ENCODE data around the gene SYNDIG1. TPM values are rescaled to one million over a fixed set of nuclear protein-coding genes. Genes with fewer than 3 reads are reported as not detected.

The SYNDIG1 gene
- total RNA-seq, 1 donor from 2014 or later, result not detected

DNA sequence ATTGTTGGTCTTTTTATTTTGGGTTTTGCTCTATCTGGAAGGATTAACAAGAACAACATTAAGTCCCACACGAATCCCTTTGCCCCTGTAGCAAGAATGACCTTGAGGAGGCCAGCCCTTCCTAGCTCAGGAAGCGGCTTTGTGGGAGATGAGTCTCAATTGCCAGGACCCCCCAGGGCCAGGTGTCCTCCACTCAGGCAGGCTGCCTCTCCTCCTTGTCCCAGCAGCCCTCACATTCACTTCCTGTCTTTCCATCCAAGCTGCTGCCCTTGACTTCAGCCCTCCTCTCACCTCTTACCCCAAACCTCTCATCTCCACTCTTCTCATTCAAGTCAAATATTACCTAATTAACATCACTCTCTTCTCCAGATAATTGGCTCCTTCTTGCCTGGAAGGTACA is 22.6 kb upstream of the SYNDIG1 start:
- intact Hi-C loops (cut with micrococcal nuclease), result no loop called here

DNA sequence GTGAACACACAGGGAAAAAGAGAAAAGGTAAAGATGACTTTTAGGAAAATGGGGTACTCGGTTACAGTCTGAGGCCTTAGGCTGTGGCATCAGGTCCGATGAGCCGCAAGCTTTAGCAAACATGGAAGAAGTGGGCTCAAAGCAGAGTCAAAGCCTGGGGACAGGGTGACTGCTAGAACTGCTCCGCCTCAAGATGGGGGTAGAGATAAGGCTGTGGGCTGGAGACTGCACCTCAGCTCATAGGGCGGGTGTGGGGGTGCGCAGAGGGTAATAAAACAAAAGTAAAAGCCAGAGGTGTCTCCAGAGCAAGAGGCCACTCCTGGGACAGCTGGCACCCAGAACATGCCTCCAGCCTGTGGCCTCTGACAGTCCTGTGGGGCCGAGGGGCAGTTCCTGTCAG is 21.3 kb upstream of the SYNDIG1 start:
- intact Hi-C loops (cut with micrococcal nuclease), result no loop called here

DNA sequence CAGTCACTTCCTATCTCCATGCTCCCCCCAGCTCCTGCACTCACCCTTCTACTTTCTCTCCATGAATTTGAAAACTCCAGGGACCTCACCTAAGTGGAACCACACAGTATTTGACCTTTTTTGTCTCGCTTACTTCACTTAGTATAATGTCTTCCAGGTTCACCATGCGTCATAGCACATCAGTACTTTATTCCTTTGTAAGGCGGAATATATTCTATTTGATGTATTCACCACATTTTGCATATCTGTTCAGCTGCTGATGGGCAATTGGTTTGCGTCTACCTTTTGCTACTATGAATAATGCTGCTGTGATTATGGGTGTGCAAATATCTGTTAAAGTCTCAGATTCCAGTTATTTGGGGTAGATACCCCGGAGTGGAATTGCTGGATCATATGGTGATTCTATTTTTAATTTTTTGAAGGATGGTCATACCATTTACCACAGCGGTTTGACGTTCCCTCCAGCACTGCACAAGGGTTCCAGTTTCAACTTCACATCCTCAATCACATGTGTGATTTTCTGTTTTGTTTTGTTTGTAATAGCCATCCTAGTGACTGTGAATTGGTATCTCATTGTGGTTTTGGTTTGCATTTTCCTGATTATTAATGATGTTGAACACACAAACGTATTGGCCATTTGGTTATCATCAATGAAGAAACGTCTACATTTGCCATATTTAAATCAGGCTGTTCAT is 20.3 kb upstream of the SYNDIG1 start:
- intact Hi-C loops (cut with micrococcal nuclease), result no loop called here

DNA sequence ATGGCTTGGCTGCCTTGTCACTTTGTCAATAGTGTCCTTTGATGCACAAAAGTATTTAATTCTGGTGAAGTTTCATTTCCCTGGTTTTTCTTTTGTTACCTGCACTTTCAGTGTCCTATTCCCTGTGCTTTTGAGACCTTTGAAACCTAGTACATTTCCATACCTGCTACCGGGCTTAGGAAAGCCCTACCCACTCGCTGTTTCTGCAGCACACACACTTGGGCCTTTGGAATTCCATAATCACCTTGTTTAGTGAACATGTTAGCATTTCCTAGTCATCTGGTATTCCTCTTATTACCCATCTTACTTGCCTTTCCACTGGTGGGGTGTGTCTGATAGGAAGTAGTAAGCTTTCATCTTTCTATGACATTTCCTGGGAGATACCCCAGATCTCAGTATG is 19.3 kb upstream of the SYNDIG1 start:
- intact Hi-C loops (cut with micrococcal nuclease), result no loop called here

DNA sequence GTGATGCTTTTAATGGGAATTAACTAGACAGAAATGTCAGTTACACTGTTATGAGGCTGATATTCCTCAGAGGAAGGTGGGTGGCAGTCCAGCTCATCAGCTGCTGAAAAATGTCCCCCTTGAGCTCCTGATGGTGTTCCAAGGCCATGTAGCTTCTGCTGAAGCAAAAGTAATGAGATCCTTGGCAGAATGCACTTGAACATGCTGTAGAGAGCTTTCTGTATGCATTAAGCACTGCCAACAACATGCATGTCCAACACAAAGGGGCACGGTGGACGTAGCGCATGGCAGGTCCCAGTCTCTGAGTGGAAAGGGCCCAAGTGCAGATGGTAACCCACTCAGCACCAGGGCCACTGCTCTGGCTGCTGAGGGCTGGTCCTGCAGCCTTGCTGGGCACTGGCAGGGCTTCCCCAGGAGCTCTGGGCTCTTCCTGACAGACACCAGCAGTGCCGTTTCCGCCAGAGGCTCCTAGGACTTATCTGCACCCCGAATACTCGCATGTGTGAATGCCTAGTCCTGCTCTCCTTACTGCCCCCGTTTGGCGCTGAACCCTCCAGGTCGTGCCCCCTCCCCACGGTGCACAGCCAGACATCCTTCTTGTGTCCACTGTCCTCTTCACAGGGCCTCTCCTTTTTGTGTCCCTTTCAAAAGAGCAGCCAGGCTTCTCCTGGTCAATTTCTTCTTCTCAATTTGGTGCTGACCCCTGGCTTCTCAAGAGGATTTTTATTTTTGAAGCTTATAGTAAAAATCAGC is 18.6 kb upstream of the SYNDIG1 start:
- intact Hi-C loops (cut with micrococcal nuclease), result no loop called here

DNA sequence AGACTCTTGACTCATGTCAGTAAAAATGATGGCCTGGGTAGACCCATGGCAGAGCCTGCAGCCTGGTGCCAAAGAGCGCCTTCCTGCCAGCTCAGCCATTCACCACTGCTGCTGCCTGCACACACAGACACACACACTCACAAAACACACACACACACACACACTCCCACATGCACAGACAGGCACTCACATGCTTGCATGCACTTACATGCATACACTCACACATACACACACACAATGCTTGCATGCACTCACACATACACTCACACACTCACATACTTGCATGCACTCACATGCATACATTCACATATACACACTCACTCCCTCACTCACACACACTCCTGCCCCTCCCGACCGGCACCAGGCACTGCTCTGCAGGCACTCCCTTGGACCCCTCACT is 18.0 kb upstream of the SYNDIG1 start:
- intact Hi-C loops (cut with micrococcal nuclease), result no loop called here

DNA sequence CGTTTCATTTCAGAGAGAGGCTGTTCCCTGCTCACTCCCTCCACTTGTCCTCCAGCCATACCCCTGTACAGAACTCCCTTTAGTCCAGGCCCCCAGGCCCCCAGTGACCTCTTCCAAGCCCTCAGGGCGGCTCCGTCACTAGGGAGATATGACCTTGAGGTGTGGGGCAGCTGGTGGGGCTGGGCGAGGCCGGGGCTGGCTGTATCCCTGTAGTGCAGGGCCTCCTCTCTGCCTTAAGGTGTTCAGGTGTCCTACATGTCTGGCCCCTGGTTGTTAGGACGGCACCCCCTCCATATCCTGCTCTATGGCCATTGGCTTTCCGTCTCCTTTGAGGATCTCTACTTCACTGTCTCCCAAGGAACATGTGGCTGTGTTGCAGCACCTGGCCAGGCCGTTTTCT is 17.4 kb upstream of the SYNDIG1 start:
- intact Hi-C loops (cut with micrococcal nuclease), result no loop called here

DNA sequence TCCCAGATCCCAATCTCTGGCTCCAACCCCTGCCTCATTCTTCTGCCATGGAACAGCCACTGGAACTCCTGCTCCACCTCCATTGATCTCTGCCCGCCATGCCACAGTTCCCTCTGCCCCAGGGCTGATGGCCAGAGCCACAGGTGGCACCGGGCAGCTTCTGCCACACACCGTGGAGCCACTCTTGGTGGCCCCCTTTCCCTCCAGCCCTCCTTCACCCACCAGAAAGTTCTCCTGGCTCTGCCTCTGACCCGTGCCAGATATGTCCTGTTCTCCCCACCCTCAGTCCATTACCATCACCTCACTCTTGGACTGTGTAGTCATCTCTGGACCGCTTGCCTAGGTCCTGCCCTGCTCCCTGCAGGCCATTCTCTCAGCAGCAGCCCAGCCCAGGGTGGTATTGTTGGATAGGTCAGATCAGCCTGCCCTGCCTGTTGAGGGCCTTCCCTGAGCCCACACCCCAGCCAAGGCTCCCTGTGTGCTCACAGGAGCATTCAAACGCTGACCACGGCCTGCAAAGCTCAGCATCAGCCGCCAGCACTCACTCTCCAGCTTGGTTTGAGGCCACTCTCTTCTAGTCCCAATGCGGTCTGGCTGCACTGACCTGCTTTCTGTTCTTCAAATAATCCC is 16.8 kb upstream of the SYNDIG1 start:
- intact Hi-C loops (cut with micrococcal nuclease), result no loop called here

DNA sequence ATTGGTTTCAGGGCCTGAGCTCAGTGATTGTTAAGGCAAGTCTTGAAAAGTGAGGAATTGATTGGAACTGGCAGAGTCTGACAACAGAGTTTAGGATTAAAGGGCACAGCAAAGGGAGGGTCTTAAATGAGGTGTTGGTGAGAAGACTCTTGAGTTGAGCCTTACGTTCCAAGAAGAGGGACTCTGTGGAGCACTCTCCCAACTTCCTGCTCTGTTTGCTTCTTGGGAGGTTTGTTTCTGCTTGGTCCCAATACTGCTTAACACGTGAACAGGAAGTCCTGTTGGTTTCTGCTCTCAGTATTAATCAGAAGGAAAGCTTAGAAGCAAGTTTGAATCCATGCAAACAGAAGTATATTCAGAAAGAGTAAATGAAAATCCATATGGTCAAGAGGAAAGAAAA is 15.6 kb upstream of the SYNDIG1 start:
- intact Hi-C loops (cut with micrococcal nuclease), result no loop called here

DNA sequence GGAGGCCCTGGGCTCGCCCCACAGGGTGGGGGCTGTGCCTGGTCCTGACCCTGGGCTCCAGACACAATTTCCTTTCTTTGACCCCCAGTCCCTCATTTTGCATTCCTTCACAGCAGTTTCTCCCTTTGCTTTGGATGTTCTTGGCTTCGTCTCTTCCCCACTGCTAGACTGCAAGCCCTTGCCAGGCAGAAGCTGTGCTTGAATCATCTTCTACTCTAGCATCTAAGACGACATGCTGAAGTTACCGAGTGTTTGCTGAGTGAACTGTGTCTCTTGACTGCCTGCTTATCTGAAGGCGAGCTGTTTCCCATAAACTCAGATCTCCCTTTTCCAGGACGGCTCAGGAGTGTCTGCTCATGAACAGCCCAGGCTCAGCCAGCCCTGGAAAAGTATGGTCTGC is 14.3 kb upstream of the SYNDIG1 start:
- intact Hi-C loops (cut with micrococcal nuclease), result no loop called here

DNA sequence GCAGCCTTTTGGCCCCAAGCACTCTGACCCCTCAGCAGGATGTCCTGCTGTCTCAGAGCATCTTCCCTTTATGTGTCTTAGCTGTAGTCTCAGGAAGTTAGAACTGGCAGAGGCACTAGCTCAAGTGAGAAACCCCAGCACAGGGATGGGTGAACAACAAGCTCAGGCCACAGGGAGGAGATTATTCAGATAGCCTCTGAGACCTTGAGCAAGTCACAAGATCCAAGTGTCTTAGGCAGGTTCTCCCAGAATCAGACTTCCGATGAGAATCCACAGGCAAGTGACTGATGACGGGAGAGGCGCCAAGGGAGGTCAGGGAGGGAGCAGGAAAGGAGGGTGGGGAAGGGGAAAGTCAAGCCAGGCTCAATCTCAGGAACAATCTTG is 13.0 kb upstream of the SYNDIG1 start:
- intact Hi-C loops (cut with micrococcal nuclease), result no loop called here

DNA sequence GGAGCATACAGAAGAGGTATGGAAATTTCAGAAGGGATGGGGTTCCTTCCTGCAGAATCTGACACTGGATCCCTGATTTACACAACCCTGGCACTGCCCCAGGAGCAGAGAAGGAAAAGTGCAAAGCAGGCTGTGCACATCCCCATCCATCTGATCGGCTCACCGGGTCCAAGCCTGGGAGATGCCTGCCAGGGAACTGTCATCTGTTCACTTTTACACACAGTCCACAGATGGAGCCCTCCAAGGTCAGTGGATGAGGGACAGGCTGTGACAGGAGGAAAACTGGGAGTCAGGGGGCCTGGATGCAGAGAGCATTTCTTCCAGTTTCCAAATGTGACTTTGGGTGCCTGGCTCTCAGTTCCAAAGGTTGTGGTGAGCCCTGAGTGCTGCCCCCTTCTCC is 11.0 kb upstream of the SYNDIG1 start:
- intact Hi-C loops (cut with micrococcal nuclease), result no loop called here

DNA sequence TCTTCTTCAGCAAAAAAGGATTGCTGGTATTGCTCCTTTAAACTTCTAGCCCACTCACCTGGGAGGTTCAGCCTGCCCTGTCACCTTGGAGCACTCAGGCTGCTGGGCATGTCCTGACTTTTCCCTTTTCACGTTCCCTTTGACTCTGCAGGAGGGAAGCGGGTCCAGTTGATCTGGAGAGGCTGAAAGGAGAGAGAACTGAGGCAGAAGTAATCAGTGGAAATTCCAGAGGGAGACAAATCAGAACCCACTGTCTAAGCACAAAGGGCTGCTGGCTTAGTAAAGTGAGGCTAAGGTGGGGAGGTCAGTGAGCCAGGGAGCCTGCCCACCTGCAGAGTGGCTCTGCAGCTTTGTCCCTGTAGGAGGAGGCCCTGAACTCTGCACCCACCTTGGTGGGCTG is 9.7 kb upstream of the SYNDIG1 start:
- intact Hi-C loops (cut with micrococcal nuclease), result no loop called here

DNA sequence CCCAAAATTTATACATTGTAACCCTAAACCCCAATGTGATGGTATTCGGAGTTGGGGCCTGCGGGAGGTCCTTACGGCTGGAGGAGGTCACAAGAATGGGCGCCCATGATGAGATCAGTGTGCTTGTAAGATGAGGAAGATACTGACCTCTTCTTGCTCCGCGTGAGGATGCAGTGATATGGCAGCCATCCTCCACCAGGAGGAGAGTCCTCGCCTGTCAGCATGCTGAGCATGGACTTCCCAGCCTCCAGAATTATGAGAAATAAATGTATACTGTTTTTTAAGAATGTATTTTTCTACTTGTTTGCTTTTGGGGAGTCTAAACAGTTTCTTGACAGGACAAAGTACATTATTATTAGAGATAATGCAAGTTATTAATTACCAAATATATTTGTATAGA is 8.7 kb upstream of the SYNDIG1 start:
- intact Hi-C loops (cut with micrococcal nuclease), result no loop called here

DNA sequence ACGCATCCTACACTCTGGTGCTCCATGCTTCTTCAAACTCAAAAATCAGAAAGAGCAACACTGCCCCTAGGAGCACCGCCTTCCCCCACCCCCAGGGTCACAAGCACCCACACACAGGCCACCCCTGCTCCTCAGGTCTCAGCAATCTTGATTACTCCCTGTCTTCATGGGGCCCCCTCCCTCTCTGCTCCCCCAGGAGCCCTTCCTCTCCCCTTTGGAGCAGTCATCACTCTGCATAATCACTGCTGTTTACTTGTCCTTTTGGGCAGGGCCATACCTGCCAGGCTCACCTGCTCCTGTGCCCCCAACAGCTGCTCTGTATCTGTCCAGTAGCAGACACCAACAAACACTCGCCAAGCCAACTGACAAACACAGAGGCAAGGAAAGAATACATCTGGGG is 7.6 kb upstream of the SYNDIG1 start:
- intact Hi-C loops (cut with micrococcal nuclease), result no loop called here

DNA sequence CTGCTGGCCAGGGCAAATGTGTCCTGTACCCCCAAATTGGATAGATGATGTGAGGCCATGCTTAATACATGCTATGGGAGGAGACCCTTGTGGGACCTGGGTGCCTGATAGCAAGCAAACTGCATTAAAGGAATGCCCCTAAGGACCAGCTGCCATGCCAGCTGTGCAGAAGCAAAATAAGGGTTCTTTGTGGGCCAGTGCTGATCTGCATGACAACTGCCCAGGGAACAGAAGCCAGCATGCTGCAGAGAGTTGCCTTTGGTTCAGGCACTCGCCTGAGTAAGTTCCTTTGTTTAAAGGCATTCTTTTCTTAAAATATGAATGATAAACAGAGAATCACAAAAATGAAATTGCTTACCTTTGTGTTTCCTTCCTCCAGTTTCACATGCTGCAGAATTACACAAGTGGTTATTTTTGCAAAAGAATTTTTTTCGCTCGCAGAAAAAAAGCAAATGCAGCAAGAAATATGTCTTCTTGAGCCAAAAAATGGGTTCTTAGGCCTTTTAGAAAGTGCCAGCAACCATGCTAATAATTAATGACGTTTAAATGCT is 6.9 kb upstream of the SYNDIG1 start:
- intact Hi-C loops (cut with micrococcal nuclease), result no loop called here

DNA sequence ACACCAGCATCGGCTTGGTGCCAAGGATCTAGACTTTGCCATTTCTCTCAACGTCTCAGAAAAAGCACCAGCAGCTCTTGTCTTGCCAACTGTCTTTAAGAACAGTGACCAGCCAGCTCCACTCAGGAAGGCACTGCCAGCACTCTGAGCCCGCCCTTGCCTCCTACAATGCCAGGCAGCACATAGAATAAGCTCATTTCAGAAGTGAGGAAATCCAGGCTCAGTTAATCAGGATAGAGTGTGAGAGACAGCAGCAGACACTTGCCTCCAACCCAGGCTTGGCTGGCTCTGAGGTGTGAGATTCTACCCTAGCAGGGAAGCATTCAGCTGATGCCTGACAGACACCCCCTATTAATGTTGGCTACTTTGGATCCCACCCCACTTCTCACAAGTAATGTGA is 4.3 kb upstream of the SYNDIG1 start:
- intact Hi-C loops (cut with micrococcal nuclease), result no loop called here

DNA sequence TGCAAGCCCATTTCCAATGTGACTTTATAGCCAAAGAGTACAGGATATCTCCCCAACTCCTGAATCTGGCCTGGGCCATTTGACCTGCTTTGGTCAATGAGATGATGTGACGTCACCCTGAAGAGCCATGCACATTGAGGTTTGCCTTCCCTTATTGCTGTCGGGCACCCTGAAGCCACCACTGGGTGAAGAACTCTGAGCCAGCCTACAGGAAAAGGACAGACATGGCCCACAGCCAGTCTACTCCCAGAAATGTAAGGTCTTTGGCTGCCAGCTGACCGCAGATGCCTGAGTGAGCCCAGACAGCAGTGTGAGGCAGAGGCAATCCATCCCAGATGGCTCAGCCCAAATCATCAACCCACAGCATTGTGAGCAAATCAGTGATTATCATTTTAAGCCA is 3.7 kb upstream of the SYNDIG1 start:
- intact Hi-C loops (cut with micrococcal nuclease), result no loop called here

DNA sequence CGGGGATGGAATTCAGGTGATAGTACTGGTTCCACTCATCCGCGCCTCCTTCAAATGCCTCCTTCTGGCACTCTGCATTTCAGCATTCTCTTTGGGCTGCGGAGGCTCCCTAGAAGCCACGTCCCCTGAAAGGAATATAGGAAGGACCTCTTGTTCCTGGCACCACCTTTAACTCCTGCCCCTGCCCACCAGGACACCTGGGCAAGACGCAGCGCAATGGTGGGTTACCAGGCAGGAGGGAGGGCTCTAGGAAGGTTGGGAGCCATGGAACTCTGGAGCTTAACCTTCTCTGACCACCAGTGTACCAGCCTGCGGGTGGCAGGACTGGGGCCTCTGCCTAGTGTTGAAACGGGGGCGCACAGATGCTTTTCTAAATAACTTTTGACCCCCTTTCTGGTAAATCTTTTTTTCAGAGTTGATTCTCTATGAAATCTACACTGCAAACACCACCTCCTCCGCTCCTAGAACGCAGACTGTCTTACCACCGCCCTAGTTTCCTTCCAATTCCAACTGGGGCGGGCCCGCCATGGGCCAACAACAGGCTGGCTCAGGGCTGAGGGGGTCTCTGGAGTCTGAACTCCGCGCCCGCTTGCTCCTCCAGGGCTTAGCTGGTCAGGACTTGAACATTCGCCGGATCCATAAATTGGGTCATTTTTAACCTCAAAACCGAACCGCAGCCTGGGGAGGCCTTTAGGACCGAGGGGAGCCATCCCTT is 871 bp upstream of the SYNDIG1 start:
- intact Hi-C loops (cut with micrococcal nuclease), result no loop called here

DNA sequence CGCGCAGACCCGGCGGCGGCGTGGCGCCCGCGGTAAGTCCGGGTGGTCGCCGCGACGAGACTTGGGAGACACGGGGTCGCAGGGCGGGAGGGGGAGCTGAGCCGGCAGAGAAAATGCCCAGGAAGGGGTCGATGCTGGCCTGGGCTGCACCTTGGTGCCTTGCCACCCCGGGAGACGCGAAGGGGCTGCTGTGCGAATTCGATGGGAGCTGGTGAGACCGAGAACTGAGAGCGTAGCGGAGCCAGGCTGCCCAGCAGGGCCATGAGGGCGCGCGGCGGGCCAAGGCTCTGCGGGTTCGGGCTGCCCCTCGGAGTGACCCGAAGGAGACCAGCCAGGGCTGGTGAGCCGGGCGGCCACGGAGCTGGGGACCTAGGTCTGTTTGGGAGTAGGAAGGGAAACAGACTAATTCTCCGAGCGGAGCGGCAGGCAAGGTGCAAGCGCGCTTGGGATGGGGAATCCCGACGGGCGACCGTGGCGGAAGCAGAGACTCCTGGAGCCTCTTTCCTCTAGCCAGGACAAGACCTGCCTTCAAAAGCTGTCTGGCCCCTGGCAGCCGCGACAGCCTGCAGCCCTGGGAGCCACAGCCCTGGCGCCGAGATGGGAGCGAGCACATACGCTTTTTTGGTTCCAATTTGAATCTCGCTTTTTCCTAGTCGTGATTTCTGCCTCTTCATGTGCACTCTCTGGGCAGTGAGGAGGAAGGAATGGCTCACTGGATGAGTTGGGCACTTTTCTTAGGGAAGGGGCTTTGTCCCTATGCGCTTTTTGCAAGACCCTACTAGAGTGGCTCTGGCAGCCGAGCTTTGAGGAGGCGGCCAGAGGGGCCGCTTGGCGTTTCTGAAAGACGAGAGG is 691 bp downstream of the SYNDIG1 start:
- intact Hi-C loops (cut with micrococcal nuclease), result no loop called here

All from T-helper 2 cell treated with Interferon-gamma antibody and Interleukin-4, amounts not matched to agents 100 ng/mL and 5 ng/mL, for 36 hours (primary cell).